DND-41 (cell line): ENCODE measurements around the gene KCNK4.

Experiments
- EZH2 ChIP-seq: IDR thresholded peaks from 3 replicates; pipeline ENCODE4 v1.6.1; 2012; ENCODE audit warnings: borderline replicate concordance, low read depth, mild to moderate bottlenecking, moderate library complexity, low read length, inconsistent platforms; ENCODE audit not compliant: severe bottlenecking
- TF ChIP-seq, protein P1 (sequence below): IDR thresholded peaks from 2 replicates; pipeline ENCODE4 v1.5.1; 2012; ENCODE audit warnings: borderline replicate concordance, low read length, moderate library complexity, mild to moderate bottlenecking; ENCODE audit not compliant: poor library complexity, severe bottlenecking; ENCODE audit errors: extremely low read depth

- TF ChIP-seq EZH2, result no peak
- TF ChIP-seq, protein P1, sequence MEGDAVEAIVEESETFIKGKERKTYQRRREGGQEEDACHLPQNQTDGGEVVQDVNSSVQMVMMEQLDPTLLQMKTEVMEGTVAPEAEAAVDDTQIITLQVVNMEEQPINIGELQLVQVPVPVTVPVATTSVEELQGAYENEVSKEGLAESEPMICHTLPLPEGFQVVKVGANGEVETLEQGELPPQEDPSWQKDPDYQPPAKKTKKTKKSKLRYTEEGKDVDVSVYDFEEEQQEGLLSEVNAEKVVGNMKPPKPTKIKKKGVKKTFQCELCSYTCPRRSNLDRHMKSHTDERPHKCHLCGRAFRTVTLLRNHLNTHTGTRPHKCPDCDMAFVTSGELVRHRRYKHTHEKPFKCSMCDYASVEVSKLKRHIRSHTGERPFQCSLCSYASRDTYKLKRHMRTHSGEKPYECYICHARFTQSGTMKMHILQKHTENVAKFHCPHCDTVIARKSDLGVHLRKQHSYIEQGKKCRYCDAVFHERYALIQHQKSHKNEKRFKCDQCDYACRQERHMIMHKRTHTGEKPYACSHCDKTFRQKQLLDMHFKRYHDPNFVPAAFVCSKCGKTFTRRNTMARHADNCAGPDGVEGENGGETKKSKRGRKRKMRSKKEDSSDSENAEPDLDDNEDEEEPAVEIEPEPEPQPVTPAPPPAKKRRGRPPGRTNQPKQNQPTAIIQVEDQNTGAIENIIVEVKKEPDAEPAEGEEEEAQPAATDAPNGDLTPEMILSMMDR, result no peak
Measured at GRCh38 chr11:64314805-64315561, 23.9 kb downstream of the KCNK4 start.
